Stimulated activated CD4-positive, alpha-beta T cell treated with anti-CD3 and anti-CD28 coated beads, Interleukin-2, amount 100 ng/mL, for 24 hours (primary cell): ENCODE results near the gene LRRC4C.
"Not testable (repeated sequence)": the region's sequence is repeated elsewhere in the genome, so short reads cannot be mapped to it uniquely, and the experiment has no call there.

Experiments used
- DNase-seq, 2 donors: peaks; one replicate each; pipeline ENCODE4 v3.0.0-alpha.2; 2020

Gene LRRC4C

DNA sequence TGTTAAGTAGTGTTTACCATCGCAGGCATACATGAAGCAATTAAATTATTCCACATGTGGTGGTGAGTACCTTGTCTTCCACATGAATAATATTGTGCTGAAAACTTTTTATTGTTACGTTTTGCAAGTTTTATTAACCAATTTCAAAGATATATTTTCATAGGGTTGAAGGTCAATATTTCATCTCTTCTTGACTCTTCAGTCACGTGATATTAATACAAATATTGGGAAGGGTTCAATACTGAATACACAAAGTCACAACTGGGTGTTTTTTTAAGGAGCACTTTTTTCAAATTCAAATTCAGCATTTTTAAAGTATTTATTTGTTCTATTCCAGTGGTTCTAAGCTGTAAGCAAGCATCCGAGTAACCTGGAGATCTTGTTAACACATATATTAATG, 348.9 kb downstream of the LRRC4C start:
- no peak for DNase-seq

DNA sequence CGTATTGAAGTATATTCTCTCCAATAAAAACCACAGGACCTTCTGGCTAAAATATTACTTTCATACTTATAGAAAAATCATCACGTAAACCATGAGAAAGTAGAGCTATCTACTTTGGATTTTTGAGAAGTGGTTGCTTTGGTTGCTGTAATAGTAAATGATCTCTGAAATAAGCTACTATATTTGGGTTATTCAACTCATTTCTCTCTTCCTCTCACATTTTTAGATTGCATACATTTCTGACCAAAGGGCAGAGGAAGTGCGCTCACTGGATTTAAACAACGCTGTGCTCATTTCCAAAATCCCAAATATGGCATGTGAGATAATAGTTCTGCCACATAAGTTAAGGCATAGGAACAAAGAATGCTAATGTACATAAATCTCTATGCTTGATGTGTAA, 357.0 kb downstream of the LRRC4C start:
- no peak for DNase-seq

DNA sequence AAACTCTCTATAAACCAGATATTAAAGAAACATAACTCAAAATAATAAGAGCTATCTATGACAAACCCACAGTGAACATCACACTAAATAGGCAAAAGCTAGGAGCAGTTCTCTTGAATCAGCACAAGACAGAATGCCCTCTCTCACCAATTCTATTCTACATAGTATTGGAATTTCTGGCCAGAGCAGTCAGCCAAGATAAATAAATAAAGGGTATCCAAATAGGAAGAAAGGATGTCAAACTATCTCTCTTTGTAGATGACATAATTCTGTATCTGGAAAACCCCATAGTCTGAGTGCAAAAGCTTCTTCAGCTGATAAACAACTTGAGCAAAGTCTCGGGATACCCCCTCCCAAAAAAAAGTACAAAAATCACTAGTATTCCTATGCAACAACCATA, 359.8 kb downstream of the LRRC4C start:
- no peak for DNase-seq

DNA sequence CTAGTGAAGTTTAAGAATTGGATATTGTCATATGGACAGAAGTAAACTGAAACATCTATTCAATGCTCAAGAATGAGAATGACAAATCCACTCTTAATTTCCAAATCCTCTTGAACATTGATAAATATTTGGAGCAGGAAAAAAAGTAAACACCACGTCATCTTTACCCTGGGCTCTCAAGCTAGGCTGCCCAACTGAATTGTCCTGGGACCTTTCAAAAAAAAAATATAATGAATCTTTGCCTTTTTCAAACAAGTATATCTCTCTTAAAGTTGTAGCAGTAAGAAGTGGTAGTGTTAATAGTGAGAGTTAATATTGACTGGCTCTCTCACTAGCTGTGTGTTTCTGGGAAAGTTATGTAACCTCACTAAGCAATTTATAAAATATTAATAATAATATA, 374.3 kb downstream of the LRRC4C start:
- no peak for DNase-seq

DNA sequence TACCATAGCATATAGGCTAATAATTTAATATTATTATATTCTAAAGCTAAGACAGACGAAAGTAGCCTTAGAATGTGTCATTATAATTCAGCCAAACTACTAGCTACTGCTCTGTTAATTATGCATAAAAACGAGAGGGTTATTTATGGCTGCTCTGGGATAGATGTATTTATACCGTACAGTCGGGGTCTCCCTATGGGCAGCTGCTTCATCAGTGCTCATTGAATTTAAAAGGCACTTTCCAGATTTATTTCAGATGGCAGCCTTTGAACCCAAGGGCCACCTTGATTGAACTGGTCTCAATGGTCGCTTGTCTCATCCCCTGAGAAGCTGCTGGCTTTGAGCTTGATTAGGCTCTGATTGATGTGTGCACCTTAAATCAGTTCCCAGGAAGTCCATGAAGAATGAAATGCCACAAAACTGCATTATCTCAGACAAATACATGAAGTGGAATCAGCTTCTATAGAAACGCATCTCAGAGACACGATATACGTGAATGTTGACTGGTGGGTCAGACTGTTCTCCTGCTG, 377.6 kb downstream of the LRRC4C start:
- DNase-seq, result no peak

DNA sequence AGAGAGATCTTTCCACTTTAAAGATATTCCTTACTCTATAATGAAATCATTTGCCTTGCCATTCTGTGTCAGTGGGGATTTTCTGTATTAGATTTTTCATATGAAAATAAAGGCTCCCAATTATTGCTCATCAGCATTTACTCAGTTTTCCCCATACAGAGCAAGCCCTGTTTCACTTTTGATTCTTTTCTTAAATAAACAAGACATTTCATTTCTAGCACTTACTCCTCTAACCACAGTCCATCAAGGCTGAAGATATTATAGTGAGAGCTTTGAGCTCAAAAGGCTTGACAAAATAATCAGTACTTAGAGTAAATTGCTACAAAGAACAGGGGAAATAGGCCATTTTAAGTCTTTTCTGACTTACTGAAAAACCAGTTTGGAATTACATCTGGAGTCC, 385.1 kb downstream of the LRRC4C start:
- DNase-seq, result no peak

DNA sequence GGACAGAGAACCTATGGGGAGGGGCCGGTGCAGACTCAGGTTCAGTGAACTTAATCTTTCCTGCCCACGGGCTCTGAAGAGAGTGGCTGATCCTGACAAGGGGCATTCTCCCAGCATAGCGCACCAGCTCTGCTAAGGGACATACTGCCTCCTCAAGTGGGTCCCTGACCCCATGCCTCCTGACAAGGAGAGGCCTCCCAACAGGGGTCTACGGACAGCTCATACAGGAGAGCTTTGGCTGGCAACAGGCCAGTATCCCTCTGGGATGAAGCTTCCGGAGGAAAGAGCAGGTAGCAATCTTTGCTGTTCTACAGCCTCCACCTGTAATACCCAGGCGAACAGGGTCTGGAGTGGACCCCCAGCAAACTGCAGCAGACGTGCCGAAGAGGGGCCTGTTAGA, 394.0 kb downstream of the LRRC4C start:
- DNase-seq, result no peak

DNA sequence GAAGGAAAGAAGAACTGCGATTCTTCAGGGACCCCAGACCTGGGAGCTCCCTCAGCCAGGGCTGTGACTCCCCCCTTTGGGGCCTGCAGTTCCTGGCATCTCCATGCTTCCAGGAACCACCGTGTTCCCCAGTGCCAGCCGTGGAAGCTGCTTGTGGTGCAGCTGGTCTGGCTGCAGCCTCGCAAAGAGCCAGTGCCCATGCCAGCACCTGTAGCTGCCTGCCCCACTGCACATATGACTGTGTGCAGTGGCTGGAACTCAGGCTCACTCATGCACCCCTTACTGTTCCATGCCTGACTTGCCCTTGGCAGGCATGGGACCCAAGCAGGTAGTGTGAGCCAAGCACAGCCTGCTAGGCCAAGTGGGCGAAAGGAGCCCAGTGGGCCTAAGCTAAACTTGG, 401.3 kb downstream of the LRRC4C start:
- no peak for DNase-seq

DNA sequence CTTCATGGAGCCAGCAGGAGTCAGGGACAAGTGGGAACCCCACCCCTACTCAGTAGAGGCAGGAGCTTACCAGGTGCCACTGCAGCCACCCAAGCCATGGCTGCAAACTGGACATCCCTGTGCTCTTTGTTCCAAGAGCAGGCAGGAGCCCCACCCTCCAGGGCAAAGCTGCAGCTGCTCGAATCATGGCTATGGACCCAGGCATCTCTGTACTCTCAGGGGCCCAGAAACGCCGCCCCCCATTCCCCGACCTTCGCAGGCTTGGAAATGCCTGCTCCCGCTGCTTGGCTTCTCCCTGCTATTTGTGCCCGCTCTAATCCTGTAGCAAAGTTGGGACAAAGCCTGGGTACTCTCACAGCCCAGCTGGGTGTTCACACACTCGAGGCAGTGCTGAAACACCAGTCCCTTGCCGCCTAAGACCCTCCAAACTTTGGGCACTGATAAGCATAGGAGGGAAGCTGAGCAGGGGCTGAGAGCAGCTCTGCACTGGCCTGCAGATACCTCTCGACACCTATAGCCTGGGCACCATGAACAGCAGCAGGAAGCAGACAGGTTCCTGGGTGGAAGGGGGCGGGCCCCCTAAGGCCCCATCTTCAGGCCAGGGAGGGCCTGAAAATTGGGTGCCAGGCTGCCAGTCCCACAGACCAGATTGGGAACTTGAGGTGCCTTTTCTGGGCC, 402.4 kb downstream of the LRRC4C start:
- DNase-seq, result no peak

DNA sequence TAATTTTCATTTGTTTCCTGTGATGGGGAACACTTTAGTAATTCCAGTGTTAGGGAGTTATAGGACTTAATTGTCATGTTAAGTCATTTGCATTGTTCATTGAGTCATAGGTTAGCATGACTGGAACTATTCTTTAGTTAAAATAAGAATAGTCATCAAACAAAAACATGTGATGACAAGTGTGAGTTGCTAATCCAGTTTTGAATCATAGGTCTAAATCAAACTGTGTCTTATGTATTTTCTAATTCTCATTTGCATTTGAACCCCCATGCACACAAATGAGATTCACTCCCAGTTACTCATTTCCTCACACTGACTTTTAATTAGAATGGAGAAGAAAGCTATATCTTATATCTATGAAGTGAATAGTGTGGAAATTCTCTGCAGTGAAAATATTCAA, 405.6 kb downstream of the LRRC4C start:
- no peak for DNase-seq

DNA sequence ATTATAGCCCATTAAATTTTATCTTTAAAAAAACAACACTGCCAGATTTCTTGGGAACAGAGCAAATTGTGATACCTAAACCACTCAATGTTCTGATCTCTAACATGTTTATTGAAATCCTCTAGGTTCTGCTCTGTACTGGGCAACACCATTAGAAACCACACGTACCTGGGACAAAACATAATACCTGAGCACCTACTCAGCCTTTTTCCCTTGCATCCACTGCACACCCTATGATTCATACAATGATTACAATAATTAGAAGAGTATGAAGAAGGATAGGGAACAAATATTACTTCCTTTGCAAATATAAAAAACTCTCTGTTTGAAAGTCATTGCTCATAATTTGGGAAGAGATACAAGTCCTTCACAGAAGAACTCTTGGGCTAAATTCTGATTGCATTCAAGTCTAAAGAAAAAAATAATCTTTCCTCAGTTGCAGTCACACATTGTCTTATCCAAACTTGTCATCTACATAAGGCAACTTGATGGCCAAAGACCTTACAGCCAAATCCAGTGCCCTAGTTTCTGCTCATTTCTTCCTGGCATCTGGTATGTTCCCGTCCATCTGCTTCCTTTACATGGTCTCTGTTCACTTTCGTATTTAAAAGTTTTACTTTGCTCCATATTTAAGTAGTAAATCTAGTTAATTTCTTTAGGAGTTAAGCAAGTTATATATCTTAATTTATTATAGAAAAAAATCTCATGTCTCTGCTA, 407.4 kb downstream of the LRRC4C start:
- no peak for DNase-seq

DNA sequence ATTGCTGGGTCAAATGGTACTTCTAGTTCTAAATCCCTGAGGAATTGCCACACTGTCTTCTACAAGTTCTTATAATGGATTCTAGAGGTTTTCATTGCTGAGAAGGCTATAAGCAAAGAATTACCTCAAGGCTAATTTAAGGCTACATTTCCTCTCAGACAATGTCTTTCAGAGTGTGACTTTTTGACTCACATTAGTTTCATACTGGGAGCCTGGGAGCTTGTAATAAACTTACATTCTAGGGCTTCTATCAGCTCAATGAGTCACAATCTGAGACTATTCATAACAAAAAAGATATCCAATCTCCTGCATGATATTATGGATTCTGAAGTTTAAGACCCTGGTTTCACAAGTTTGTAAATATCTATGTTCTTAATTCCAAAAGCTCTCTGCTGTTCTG, 408.7 kb downstream of the LRRC4C start:
- no peak for DNase-seq

DNA sequence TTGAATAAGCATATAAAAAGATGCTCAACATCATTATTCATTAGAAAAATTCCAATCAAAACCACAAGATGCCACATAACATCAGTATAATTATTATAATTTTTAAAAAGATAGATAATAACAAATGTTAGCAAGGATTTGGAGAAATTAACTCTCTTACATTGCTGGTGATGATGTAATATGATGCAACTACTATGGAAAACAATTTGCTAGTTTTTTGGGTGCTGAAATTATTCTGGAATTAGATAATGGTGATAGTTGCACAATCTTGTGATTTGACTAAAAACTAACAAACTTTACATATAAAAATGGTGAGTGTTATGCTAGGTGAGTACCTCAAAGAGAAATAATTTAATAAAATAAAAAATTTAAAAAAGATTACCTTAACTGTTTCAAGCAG, 412.2 kb downstream of the LRRC4C start:
- DNase-seq, result no peak

DNA sequence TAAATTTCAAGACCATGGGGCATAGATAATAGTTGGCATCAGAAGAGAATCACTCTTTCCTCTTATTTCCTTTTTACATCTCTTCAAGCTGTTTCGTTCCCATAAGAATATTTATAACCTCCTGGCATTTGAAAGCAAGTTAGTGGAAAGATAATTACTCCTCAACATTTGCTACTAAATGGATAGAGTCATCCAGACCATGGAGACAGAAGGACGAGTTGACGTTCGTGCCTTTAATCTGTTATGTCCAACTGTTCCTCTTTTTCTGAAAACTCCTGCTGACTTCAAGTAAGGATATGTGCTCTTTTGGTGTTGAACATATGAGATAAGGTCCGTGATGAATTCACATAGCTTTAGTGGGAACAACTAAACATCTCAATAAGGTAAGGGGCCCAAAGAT, 414.2 kb downstream of the LRRC4C start:
- DNase-seq, result no peak

DNA sequence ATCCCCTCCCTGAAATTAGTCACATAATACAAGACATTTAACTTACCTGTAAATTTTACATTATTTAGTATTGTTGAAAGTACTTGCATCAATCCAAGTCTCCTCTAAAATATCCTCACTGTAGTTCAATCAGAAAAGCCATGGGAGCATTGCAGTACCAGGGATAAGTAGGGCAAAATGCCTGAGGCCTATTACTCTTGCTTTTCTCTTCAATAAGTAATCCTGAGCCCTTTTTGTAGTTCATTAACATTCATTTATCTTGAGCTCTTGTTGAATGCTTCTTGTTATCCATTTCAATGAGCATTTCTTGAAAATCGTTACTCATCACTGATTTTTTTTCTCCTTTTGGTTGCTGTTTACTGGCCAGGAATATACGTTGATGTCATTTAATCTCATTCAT, 414.7 kb downstream of the LRRC4C start:
- DNase-seq, result no peak

DNA sequence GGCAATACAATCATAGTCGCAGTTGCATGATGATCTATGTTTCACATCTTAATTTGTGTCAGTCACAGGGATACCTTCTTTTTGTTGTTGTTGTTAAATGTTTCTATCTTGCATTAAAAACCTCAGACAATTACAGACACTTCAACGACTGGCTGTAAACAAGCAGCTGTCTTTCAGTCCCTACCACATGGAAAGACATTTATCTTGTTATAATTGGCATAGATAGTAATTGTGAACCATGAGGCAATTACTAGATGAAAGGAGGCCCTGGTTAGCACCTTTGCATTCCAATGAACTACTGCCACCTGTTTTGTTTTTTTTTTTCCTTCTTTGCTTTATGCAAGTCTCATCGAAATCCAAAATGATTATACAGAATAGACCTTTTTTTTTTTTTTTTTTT, 416.8 kb downstream of the LRRC4C start:
- DNase-seq, result no peak

DNA sequence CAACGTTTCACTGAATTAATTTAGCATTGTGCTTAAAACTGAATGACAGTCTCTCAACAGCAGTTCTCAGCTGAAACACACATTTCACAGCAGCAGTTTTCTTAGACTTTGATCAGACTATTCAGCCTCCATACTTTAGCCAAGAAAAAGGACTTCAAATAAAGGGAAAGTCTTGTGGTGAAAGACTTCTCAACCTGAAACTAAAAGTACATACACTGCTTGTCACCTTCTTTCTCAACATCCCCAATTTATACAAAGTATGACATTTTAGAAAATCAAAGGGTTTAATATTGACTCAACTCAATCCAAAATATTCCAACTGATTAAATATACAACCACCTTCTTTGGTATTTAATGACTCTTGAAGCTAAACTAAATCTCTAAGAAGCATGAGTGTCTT, 419.0 kb downstream of the LRRC4C start:
- DNase-seq, result no peak

DNA sequence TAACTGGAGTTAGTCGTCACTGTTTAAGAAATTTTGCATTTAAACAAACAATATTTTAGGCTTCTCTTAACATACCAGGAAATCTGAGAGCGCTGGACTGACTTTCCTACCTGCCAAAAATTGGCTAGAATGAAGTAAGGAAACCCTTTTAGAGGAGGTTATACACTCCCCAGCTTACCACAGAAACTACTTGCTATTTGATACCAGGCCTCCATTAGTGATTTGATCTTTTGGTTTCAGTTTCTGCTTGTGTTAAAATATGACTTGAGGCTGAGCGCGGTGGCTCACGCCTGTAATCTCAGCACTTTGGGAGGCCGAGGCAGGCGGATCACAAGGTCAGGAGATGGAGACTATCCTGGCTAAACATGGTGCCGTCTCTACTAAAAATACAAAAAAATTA, 419.9 kb downstream of the LRRC4C start:
- no peak for DNase-seq

DNA sequence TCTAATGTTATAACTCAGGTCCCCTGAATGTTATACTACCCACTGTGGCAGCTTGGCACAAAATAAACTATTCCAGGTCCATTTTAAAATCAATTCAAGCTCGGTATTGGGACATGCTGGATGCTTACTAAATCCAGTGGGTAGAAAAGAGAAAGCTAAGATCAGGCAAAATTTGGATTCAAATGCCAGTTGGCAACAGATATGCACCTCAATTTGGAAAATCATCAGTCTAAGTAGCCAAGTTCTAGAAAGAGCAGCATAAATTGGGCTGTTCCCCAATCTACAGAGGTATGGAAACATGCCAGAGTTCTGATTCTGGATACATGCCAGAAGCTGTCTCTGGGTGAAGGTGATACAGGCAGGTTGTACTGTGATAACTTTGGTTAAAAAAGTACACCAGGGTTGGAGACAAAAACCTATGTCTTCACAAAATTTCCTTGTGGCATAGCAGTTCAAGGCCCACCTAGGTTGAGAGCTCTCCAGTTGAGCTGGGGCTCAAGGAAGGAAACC, 427.8 kb downstream of the LRRC4C start:
- no peak for DNase-seq

DNA sequence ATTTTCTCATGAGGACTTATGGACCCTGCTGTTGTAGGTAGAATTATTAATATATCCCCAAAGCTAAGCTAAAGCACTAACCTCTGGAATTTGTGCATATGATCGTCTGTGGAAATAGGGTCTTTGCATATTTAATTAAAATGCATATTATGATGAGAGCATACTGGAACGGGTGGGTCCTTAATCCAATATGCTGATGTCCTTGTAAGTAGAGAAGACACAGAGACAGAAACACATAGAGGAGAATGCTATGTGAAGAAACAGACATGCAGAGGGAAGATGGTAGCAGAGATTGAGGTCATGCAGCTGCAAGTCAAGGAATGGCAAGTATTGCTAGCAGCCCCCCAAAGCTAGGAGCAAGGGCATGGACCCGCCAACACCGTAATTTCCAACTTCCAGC, 439.2 kb downstream of the LRRC4C start:
- DNase-seq, result no peak

DNA sequence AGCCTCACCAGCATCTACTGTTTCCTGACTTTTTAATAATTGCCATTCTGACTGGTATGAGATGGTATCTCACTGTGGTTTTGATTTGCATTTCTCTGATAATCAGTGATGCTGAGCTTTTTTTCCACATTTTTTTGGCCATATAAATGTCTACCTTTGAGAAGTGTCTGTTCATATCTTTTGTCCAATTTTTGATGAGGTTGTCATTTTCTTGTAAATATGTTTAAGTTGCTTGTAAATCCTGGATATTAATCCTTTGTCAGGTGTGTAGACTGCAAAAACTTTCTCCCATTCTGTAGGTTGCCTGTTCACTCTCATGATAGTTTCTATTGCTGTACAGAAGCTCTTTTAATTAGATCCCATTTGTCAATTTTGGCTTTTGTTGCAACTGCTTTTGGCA, 439.8 kb downstream of the LRRC4C start:
- DNase-seq, result not testable (repeated sequence)

DNA sequence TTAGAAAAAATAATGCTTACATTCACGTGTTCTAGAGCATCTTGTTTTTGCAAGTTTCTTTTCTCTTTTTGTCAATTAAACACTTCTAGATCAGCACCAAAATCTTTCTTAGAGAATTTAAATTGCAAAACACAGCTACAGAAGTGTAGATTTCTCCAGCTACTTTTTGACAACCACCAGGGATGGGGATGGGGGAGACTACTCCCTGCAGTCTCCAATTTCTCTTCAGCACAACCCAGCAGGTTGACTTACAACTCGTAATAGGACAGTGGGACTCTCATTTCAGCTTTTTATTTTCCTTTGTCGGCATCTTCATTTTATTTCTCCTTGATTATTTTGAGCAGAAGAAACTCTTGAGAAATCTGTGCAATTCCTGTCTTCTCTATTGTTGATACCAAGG, 441.2 kb downstream of the LRRC4C start:
- DNase-seq, result no peak

DNA sequence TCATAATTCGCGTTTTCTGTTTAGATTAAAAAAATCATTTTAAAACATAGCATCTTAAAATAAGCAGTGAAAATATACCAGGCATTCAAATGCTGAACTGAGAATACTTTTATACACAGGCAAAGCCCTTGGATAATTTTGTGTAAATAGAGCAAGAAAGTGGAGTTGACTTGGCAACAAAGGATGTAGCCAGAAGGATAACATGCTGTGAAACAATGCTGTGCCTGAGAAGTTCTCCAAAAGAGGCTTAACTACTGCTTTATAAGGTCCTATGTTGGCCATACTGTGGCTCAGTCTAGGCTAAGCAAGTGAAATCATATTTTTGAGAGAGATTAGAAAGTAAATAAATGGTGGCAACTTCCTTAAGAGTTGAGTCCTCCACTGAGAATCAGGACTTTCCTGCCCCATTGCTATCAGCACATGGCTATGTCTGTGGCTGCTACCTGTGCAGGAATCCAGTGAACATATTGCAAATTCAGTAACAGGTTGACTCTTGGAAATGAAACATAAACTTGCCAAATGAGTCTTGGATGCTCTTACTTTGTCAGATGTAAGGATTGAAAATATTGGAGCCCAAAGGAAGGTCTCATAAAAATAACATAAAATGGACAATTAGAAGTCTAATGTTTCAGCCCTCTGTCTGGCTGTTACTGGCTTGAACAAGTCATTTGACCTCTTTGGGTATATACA, 448.9 kb downstream of the LRRC4C start:
- no peak for DNase-seq

DNA sequence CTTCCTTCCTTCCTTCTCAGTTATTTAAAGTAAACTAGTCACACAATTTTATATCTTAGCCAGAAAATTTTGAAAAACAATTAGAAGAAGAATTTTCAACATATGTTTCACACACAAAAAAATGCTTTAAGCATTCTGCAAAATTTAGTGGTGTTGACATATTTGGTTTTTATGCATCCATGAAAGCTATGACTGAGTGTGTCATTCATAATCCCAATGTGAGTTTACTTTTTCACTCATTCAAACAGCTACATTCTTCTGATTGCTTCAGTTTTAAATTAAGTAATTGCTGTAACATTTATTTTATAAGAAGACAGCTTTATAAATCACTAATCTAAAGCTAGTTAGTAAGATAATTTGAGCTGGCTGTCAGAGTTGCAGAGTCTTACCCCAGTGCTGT, 453.5 kb downstream of the LRRC4C start:
- no peak for DNase-seq
